ENCODE data around the gene JAGN1.
"Not testable (repeated sequence)": the region's sequence is repeated elsewhere in the genome, so short reads cannot be mapped to it uniquely, and the experiment has no call there.

JAGN1 gene

DNA sequence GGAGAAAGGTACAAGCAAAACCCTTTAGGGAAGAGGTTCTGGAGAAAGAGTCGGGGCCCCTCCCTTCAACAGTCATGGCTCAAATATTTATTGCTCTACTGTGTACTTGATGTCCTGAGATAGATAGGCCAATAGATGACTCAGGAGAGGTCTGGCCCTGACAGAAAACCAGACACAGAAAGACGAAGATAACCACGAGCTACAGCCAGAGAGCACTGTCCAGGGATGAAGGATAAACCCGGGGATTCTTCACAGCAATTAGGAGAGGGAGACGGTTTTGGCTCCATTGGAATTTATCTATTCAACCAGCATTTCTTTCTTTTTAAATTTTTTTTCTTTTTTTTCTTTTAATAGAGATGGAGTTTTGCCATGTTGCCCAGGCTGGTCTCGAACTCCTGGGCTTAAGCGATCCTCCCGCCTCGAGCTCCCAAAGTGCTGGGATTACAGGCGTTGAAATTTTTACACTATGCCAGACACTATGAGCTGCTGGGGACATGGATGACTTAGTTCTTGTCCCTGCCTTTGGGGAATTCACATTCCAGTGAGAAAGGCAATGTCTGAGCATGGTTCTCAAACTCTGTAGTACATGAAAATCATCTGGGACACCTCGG is 5.8 kb upstream of the JAGN1 start:
- no peak overlapping the region for H3K27ac ChIP-seq (ENCODE audit: low read depth, low read length)
- no peaks in the 10 kb centered on the region for H3K4me1 ChIP-seq (ENCODE audit: control insufficient read depth, insufficient read depth, low read length)

DNA sequence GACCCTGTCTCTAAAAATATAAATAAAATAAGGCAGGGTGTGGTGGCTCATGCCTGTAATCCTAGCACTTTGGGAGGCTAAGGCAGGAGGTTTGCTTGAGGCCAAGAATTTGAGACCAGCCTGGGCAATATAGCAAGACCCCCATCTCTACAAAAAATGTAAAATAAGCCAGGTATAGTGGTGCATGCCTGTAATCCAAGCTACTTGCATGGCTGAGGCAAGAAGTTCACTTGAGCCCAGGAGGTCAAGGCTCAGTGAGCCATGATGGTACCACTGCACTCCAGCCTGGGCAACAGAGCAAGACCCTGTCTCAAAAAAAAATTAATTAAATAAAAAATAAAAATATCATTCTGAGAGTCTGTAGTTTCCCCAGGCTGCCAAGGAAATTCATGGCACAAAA is 4.1 kb upstream of the JAGN1 start:
- Histone ChIP-seq H3K4me1 (ENCODE audit: control insufficient read depth, insufficient read depth, low read length) (no peaks in the 10 kb centered on the region), H3K36me3 (ENCODE audit: control insufficient read depth, insufficient read depth, low read length) (no peaks in the 10 kb centered on the region), H3K9me3 (ENCODE audit: control insufficient read depth, insufficient read depth, low read length) (no peaks in the 10 kb centered on the region), H3K9ac (ENCODE audit: low read depth, low read length) (no peak overlapping the region), H3K27me3 (ENCODE audit: control insufficient read depth, insufficient read depth, low read length) (no peaks in the 10 kb centered on the region; the same call in 1 of the 2 replicates), H3K27ac (ENCODE audit: low read depth, low read length) (no peak overlapping the region), H3K4me3 (ENCODE audit: low read depth, low read length) (no peak overlapping the region)

More for the DNA sequence above, 5.8 kb upstream of the JAGN1 start:
- H3K4me3 ChIP-seq (ENCODE audit: low read depth, low read length) = no peak overlapping the region
- no peaks in the 10 kb centered on the region for H3K9me3 ChIP-seq (ENCODE audit: control insufficient read depth, insufficient read depth, low read length)
- no peaks in the 10 kb centered on the region for H3K36me3 ChIP-seq (ENCODE audit: control insufficient read depth, insufficient read depth, low read length)
- no peaks in the 10 kb centered on the region; the same call in 1 of the 2 replicates for H3K27me3 ChIP-seq (ENCODE audit: control insufficient read depth, insufficient read depth, low read length)
- no peak overlapping the region for H3K9ac ChIP-seq (ENCODE audit: low read depth, low read length)

DNA sequence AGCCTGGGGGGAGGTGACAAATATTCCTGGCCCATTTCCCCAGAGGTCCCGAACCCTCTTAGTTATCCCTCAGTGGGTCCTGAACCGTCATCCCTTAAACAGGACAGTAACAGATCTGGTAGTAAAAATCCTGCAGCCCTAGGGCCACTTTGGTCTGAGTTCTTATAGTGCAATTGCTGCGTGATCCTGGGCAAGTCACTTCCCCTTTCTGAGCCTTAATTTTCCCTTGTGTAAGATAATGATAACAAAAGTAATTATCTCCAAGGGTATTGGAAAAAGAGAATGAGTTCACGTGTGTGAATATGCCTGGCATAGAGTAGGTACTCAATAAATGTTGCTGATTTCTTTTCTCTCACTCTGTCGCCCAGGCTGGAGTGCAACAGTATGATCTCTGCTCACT is 2.9 kb upstream of the JAGN1 start:
- Histone ChIP-seq H3K9ac (ENCODE audit: low read depth, low read length) (no peak overlapping the region), H3K4me1 (ENCODE audit: control insufficient read depth, insufficient read depth, low read length) (no peaks in the 10 kb centered on the region), H3K36me3 (ENCODE audit: control insufficient read depth, insufficient read depth, low read length) (peaks cover 3% of the 10 kb centered on the region), H3K4me3 (ENCODE audit: low read depth, low read length) (no peak overlapping the region), H3K27me3 (ENCODE audit: control insufficient read depth, insufficient read depth, low read length) (no peaks in the 10 kb centered on the region; the same call in 1 of the 2 replicates), H3K27ac (ENCODE audit: low read depth, low read length) (no peak overlapping the region), H3K9me3 (ENCODE audit: control insufficient read depth, insufficient read depth, low read length) (no peaks in the 10 kb centered on the region)

DNA sequence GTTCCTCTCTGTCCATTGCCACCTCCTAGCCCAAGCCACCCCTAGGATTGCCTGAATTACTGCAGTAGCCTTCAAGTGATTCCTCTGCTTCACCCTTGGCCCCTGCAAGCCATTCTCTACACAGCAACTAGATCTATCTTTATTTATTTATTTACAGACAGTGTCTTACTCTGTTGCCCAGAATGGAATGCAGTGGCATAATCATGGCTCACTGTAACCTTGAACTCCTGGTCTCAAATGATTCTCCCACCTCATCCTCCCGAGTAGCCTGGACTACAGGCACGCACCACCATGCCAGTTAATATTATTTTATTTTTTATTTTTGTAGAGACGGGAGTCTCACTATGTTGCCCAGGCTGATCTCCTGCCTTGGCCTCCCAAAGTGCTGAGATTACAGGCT is 1.9 kb upstream of the JAGN1 start:
- Histone ChIP-seq H3K27me3 (ENCODE audit: control insufficient read depth, insufficient read depth, low read length) (no peaks in the 10 kb centered on the region; the same call in 1 of the 2 replicates), H3K4me1 (ENCODE audit: control insufficient read depth, insufficient read depth, low read length) (no peaks in the 10 kb centered on the region), H3K9ac (ENCODE audit: low read depth, low read length) (no peak overlapping the region), H3K9me3 (ENCODE audit: control insufficient read depth, insufficient read depth, low read length) (no peaks in the 10 kb centered on the region), H3K36me3 (ENCODE audit: control insufficient read depth, insufficient read depth, low read length) (peaks cover 14% of the 10 kb centered on the region), H3K27ac (ENCODE audit: low read depth, low read length) (no peak overlapping the region), H3K4me3 (ENCODE audit: low read depth, low read length) (no peak overlapping the region)

DNA sequence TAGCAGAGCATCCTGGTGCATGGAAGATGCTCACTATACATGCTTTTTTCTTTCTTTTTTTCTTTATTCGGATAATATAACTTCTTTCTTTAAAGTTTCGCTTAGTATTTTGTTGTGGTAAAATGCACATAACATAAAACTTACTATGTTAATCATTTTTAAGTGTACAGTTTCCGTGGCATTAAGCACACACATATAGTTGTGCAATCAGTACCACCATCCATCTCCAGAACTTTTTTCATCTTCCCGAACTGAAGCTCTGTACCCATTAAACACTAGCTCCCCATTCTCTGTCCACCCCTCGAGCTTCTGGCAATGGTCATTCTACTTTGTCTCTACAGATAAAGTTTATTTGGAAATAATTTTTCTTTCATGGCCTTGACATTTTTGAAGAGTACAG is 1.0 kb upstream of the JAGN1 start:
- no peak overlapping the region for H3K9ac ChIP-seq (ENCODE audit: low read depth, low read length)
- no peak overlapping the region for H3K4me3 ChIP-seq (ENCODE audit: low read depth, low read length)
- H3K27me3 ChIP-seq (ENCODE audit: control insufficient read depth, insufficient read depth, low read length) = no peaks in the 10 kb centered on the region; the same call in 1 of the 2 replicates
- H3K4me1 ChIP-seq (ENCODE audit: control insufficient read depth, insufficient read depth, low read length) = no peaks in the 10 kb centered on the region
- H3K9me3 ChIP-seq (ENCODE audit: control insufficient read depth, insufficient read depth, low read length) = no peaks in the 10 kb centered on the region
- no peak overlapping the region for H3K27ac ChIP-seq (ENCODE audit: low read depth, low read length)
- peaks cover 20% of the 10 kb centered on the region for H3K36me3 ChIP-seq (ENCODE audit: control insufficient read depth, insufficient read depth, low read length)

DNA sequence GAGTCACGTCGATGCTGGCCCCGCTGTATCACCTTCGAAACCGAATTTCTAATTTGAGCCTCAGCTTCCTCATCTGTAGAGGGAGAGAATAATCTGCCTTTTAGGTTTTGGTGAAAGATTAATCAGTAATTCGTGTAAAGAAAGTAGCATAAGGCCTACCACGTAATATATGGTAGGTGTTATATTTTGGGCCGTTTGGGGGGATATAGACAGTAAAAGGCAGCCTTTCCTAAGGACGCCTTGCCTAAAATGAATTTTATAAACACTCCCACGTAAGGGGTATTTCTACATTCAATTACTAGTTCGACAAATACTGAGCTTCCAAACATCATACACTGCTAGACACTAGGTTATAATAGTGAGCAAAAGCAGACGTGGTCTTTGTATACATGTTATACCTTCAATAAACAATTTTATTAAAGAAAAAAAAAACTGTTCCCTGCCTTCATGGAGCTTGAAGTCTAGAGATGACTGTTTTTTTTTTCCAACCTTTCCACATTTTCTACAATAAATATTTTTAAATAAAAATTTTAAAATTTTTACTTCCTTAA is 737 bp downstream of the JAGN1 start:
- Histone ChIP-seq H3K36me3 (ENCODE audit: control insufficient read depth, insufficient read depth, low read length) (peaks cover 20% of the 10 kb centered on the region), H3K4me1 (ENCODE audit: control insufficient read depth, insufficient read depth, low read length) (no peaks in the 10 kb centered on the region), H3K27ac (ENCODE audit: low read depth, low read length) (peak overlapping the region; percentile 86)

DNA sequence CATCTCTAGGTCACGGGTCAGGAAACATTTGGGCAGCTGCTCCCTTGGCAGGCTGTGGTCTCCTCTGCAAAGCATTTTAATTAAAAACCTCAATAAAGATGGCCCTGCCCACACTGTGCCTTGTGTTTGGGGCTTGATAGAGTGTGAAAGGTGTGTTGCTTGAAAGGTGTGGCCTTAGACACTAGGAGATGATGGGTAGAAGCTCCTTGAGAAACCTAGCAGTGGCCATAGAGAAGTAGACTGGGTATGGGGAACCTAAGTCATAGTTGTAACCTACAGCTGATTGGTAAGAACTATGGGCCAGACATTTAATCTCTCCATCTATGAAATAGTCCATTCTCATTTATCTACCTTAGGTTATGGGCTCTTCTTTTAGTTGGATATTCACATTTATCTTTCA is 3.3 kb downstream of the JAGN1 start:
- H3K9me3 ChIP-seq (ENCODE audit: control insufficient read depth, insufficient read depth, low read length) = no peaks in the 10 kb centered on the region
- no peak overlapping the region for H3K9ac ChIP-seq (ENCODE audit: low read depth, low read length)
- peaks cover 20% of the 10 kb centered on the region for H3K36me3 ChIP-seq (ENCODE audit: control insufficient read depth, insufficient read depth, low read length)
- H3K27ac ChIP-seq (ENCODE audit: low read depth, low read length) = no peak overlapping the region
- no peaks in the 10 kb centered on the region; the same call in 1 of the 2 replicates for H3K27me3 ChIP-seq (ENCODE audit: control insufficient read depth, insufficient read depth, low read length)
- H3K4me3 ChIP-seq (ENCODE audit: low read depth, low read length) = no peak overlapping the region
- no peaks in the 10 kb centered on the region for H3K4me1 ChIP-seq (ENCODE audit: control insufficient read depth, insufficient read depth, low read length)

More for the DNA sequence above, 737 bp downstream of the JAGN1 start:
- no peaks in the 10 kb centered on the region for H3K9me3 ChIP-seq (ENCODE audit: control insufficient read depth, insufficient read depth, low read length)
- H3K4me3 ChIP-seq (ENCODE audit: low read depth, low read length) = peak overlapping the region; percentile 98
- no peaks in the 10 kb centered on the region; the same call in 1 of the 2 replicates for H3K27me3 ChIP-seq (ENCODE audit: control insufficient read depth, insufficient read depth, low read length)
- H3K9ac ChIP-seq (ENCODE audit: low read depth, low read length) = peak overlapping the region; percentile 96

DNA sequence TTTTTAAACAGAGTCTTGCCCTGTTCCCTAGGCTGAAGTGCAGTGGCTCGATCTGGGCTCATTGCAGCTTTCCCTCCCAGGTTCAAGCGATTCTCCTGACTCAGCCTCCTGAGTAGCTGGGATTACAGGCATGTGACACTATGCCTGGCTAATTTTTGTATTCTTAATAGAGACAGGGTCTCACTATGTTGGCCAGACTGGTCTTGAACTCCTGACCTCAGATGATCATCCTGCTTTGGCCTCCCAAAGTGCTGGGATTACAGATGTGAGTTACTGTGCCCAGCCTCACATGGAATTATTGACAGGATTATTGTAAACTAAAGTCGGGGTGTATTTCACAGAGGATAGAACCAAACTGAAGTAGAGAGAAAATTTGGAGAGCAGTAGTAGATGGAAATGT is 5.3 kb downstream of the JAGN1 start:
- H3K27ac ChIP-seq (ENCODE audit: low read depth, low read length); H3K4me1 ChIP-seq (ENCODE audit: control insufficient read depth, insufficient read depth, low read length); H3K9me3 ChIP-seq (ENCODE audit: control insufficient read depth, insufficient read depth, low read length): not testable (repeated sequence)

DNA sequence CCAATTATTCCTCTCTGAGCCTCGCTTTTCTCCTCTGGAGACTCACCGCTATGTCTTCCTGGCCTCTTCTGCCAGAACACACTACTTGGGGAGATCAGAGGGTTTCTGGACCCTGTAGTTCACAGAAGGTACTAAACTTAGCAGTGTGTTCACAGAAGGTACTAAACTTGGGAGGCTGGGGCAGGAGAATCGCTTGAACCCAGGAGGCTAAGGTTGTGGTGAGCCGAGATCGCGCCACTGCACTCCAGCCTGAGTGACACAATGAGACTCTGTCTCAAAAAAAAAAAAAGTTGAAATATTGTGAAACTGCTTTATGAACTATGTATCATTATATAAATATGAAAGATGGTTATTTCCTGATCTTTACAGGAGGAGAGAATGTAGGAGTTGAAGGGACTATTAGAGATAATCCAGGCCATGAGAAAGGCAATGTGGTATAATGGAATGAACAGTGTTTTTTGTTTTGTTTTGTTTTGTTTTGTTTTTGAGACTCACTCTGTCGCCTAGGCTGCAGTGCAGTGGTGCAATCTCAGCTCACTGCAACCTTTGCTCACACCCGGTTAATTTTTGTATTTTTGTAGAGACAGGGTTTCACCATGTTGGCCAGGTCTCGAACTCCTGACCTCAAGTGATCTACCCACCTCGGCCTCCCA is 6.5 kb downstream of the JAGN1 start:
- not testable (repeated sequence) for H3K9ac ChIP-seq (ENCODE audit: low read depth, low read length); H3K27ac ChIP-seq (ENCODE audit: low read depth, low read length); H3K4me1 ChIP-seq (ENCODE audit: control insufficient read depth, insufficient read depth, low read length); H3K27me3 ChIP-seq (ENCODE audit: control insufficient read depth, insufficient read depth, low read length); H3K9me3 ChIP-seq (ENCODE audit: control insufficient read depth, insufficient read depth, low read length); H3K4me3 ChIP-seq (ENCODE audit: low read depth, low read length)
- peaks cover 20% of the 10 kb centered on the region for H3K36me3 ChIP-seq (ENCODE audit: control insufficient read depth, insufficient read depth, low read length)

More for the DNA sequence above, 5.3 kb downstream of the JAGN1 start:
- not testable (repeated sequence) for H3K4me3 ChIP-seq (ENCODE audit: low read depth, low read length); H3K9ac ChIP-seq (ENCODE audit: low read depth, low read length); H3K27me3 ChIP-seq (ENCODE audit: control insufficient read depth, insufficient read depth, low read length)
- peaks cover 20% of the 10 kb centered on the region for H3K36me3 ChIP-seq (ENCODE audit: control insufficient read depth, insufficient read depth, low read length)

DNA sequence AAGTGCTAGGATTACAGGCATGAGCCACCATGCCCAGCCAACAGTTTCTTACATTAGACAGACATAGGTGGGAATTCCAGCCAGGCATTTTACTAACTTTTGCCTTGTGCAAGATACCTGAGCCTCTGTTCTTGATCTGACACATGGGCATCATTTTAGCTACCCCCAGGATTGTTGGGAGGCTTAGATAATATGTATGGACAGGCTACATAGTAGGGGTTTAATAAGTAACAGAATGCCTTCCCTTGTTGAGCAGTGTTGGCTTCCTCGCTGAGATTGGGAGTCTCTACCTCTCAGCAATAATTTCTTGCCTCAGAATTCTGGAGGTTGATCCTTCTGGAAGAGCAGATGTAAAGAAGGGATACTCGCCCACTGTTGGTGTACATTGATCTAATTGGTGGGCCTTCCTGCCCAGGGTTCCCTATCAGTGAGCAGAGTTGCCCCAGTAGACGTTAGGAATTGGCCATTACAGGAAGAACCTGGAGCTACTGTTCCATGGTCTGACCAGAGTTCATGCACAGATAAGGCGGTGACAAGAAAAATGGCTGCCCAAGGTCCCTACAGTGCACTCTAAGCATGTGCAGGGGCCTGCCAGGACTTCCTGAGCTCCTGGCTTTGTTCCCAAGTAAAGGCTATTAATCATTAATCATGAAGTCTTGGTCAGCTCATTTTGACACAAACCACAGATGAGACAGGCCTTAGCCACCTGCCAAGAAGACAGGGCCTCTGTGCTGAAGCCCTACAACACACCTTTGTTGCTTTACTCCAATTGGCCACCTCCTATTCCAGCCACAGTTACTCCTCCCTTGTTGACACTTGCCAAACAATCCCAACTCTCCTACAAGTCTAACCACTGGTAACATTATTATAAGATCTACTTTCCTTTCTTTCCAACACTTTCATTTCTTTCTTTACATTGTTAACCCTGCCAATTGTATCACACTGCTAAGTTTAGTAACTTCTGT is 7.3 kb downstream of the JAGN1 start:
- H3K27me3 ChIP-seq (ENCODE audit: control insufficient read depth, insufficient read depth, low read length) = no peaks in the 10 kb centered on the region
- H3K4me3 ChIP-seq (ENCODE audit: low read depth, low read length) = no peak overlapping the region
- H3K27ac ChIP-seq (ENCODE audit: low read depth, low read length) = no peak overlapping the region
- no peak overlapping the region for H3K9ac ChIP-seq (ENCODE audit: low read depth, low read length)
- no peaks in the 10 kb centered on the region for H3K9me3 ChIP-seq (ENCODE audit: control insufficient read depth, insufficient read depth, low read length)
- peaks cover 15% of the 10 kb centered on the region for H3K36me3 ChIP-seq (ENCODE audit: control insufficient read depth, insufficient read depth, low read length)
- H3K4me1 ChIP-seq (ENCODE audit: control insufficient read depth, insufficient read depth, low read length) = peaks cover 8% of the 10 kb centered on the region
